DMS153 treated with DMSO at 0.1 percent for 48 hours (cell line): Measurements from ENCODE around the gene ZBTB18.

Experiments
- DNase-seq: peaks from one replicate; lab custom pipeline; 2025; ENCODE audit not compliant: unreplicated experiment; lab: John Stamatoyannopoulos, UW

ZBTB18 gene

GRCh38 chr1:244060686-244061085 lies 9.6 kb downstream of the ZBTB18 start:
- DNase-seq: no peak

DNA sequence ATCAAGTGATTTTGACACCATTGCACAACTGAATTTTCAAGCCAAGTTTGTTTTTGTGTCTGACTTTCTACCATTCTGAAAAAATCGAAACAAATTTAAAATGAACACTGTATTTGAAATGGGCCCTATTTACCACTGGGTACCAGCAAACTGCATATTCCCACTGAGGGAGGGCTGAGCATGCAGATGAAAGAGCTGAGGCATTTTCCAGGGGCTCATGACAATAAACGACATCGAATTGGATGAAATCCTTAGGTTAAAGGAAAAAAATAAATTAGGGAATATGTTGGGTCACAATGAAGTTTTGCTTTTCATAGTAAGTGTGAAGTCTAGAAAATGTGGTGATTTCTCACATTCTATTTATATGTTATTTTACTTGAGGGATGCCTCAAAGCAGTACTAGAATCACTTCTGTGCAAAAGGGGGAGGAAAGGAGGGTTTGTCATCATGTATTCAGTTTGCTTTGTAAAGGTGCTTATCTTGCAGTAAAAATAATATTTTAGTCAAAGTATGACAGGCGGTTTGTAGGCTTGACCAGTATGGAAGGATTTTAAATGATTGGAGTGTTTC lies 11.2 kb downstream of the ZBTB18 start:
- DNase-seq: no peak

DNA sequence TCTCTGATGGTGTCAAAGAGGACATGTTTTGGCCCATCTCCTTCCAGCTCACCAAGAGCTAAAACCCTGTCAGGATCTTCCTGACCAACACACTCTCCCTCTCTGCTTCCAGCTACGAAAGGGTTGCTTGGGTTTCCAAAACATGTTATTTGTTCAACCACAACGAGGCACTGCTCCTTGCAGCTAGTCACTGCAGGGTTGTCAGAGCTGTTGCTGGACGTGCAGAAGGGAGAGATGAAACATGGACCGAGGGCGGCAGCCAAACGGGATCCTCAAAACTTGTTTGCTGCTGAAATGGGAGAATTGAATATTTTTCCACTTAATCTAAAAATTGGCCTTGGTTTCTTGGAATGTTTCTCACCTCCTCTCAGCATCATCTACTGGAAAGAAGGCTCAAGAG lies 12.4 kb downstream of the ZBTB18 start:
- no peak for DNase-seq

- DNase-seq: no peak
Measured at GRCh38 chr1:244064621-244065020, 13.5 kb downstream of the ZBTB18 start.

DNA sequence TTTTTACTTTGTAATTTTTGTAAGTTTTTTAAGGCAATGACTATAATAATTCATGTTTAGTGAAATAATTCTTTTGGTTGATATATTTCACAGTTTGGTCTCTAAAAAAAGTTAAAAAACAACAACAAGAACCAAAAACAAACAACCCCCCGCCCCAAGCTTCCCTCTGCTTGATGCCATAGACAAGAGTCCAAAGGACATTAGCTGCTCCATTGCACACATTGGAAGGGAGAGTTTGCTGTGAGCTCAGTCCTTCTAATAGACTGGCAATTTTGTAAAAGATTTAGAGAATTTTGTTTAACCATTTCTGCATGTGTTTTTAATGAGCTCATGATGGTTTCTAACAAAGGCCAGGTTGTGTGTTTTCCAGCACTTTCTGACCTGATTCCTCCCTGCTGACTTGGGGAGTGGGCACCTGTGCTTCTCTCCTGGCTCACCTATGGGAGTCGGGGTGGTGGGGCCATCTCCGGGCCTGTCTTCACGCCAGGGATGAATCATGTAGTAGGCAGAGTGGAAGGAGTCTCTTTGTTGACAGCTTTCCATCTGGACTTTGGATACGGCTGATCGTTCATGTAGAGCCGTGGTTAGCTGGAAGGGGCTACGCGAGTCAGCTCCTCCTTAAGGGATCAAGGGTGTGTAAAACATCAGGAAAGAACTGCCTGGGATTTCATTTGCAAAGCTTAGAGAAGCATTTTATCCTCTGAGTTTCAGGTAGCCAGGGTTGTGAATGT lies 14.1 kb downstream of the ZBTB18 start:
- DNase-seq: no peak

DNA sequence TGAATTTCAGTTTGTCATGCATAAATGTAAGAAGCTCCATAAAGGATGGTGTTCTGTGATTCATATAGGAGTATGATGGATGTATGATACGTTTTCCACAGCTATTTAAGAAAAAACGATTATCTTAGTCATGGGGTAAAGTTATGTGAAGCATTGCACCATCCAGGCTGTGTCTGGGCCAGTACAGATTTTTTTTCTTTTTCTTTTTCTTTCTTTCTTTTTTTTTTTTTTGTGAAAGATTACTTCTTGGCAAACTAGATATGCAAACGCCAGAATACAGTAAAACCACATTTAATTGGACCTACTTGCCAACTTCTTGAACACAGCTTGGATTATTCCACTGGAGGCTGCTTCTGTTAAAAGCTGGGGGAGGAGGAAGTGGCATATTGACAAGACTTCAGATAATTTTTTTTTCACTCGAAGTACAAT lies 14.9 kb downstream of the ZBTB18 start:
- no peak for DNase-seq

- no peak for DNase-seq
Measured at GRCh38 chr1:244066954-244067716, 16.1 kb downstream of the ZBTB18 start.

DNA sequence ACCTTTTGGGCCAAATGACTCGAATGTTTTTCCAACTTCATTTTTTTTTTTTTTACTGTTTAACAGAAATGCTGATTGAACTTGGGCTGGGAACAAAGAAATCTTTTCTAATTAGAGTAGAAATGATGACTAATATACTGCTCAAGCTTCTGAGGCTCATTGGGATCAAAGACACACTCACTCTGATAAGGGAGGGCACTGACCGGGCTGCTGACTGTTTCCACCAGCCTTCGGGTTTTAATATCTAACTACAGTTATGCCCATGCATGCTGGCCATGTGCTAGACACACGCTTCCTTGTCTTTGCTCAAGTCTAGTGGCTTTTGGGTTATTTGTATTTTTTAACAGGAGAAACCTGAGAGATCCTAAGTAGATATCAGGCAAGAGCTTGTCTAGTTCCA lies 16.8 kb downstream of the ZBTB18 start:
- no peak for DNase-seq

DNA sequence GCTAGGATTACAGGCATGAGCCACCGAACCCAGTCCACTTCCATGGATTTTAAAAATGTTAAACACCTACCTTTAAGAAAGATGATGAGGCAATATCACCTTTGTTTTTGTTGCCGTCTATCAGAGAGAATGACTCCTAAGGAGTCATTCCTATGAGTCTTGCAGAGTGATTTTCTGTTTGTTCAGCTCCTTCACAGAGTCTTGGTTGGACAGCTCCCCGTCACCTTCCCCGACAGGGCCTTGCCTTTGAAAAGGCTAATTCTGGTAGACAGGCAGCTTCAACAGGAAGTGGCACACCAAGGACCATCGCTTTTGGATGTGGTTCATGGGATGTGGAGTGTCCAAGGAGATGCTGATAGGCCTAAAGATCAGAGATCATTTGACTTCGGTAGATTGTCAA lies 17.5 kb downstream of the ZBTB18 start:
- no peak for DNase-seq

DNA sequence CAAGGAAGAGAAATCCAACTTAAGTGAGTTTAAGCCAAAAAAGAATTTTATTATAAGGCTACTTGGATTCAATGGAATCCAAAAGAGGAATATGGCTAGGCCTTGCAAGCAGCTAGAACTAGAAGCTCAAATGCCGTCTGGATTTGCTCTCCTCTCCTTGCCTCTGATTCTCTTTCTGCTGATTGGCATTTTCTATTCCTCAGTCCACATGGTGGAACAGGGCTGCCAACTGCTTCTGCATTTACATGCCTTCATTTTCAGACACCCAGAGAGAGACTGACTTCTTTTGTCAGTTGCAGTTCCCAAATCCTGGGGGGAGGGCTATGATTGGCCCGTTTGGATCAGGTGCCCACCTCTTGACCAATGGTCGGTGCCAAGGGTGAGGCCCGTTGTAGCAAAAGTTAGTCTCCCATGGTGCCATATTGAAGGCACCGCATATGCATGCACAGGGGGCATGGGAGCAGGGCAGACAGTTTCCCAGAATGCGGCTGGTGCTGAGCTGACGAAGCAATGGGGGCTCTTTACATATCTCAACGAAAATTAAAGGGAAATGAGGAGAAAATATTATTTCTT lies 18.3 kb downstream of the ZBTB18 start:
- DNase-seq: no peak

DNA sequence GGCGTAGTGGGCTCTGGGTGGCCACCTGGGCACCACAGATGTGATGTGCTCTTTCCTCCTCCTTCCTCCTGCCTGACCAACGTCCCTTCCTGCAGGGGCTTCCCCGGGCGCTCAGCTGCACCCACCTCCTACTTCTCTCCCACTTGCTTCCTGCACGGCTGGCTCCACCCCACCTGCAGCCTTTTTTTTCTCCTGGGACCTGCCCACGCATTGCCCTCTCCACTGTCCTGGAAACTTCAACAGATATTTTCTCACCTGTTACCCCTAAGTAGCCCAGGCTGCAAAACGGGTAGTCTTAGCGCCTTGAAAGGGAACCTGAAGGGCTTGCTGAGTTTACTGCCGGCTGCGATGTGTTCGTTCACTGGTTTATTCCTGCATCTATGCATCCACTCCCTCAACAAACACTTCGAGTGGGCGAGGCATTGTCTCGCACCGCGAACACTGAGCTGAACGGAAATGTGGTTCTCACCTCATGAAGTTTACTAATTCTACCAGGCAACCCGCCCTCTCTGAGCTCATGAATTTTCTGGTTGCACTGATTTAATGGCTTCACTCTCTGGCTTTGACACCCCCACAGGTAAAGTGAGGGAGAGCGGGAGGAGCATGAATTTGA lies 23.6 kb downstream of the ZBTB18 start:
- peak; percentile 46 for DNase-seq

DNA sequence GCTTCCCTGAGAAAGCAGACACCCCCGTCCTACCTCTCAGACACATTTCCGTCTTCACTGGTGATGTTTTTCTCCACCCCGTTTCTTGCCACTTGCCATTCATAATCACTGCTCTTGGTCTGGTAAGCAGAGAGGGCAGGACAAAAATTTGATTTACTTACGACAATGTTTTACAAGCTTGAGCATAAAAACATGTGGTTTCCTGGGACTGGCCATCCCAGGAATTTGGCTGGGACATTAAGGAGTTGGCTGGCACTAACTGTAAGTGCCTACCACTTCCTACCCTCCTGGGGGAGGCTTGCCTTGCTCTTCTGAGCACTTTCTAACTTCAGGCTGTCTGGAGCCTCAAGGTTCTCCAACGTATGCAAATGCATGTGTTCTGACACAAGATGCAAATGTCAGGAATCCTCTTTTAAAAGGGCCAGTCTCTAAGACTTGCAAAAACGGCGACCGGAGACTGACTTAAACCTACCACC lies 24.2 kb downstream of the ZBTB18 start:
- DNase-seq: no peak

GRCh38 chr1:244076740-244077139 lies 25.7 kb downstream of the ZBTB18 start:
- DNase-seq: no peak

GRCh38 chr1:244077473-244078220 lies 26.6 kb downstream of the ZBTB18 start:
- peak; percentile 66 for DNase-seq

- no peak for DNase-seq
Measured at GRCh38 chr1:244080343-244080929, 29.4 kb downstream of the ZBTB18 start.

DNA sequence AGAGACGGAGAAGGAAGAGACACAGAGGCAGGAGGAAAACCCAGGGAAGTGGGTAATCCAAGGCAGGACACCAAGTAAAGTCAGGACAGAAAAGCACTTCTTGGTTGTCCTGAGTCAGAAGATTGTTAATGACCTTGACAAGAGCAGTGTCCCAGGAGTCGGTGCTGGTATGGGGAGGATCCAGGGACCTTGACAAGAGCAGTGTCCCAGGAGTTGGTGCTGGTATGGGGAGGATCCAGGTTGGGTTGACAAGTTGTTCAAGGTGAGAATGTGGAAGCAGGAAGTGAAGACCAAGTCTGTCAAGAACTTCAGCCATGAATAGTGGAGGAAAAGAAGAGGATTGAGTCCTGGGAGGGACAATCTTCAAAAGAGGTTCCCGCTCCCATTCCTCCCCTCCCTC lies 31.9 kb downstream of the ZBTB18 start:
- no peak for DNase-seq

DNA sequence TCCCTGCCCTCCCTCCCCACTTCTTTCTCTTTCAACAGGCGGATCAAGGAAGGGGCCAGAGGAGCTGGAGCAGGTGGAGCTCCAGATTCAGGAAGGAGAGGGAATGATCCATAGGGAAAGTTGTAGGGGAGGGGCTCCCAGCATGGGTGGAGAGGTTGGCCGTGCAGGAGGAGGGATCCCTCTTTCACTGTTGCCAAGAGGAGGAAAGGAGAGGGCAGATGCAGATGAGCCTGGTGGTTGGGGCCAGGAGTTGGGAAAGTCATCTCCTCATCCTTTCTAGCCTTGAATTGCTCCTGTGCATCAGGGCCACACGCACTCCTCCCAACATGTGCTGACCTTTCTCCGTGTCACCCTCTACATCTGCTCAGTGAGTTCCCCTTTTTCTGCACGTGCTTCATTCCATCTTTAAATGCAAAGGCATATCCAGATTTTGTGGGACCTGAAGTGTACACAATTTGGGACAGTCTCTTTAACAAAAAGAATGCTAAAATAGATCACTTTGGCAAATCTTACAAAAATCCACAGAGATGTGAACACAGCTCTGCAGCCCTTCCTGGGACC lies 32.4 kb downstream of the ZBTB18 start:
- no peak for DNase-seq

DNA sequence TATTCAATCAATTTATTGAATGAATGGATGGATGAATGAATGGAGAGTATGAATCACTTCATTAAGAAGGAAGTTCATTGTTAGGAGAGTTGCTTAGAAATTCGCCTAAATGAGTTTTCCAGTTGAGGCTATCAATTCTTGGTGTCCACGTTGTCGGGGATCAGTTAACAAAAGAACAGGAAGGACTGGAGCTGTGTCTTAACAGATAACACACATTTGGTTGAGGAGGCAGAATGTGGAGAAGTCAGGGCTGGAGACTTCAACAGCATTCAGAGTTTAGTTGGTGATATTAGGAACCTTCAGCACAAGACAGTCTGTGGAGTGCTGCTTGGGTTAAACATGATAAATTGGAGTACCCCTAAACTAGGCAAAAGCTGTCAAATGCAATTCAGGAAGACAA lies 33.7 kb downstream of the ZBTB18 start:
- DNase-seq: no peak

DNA sequence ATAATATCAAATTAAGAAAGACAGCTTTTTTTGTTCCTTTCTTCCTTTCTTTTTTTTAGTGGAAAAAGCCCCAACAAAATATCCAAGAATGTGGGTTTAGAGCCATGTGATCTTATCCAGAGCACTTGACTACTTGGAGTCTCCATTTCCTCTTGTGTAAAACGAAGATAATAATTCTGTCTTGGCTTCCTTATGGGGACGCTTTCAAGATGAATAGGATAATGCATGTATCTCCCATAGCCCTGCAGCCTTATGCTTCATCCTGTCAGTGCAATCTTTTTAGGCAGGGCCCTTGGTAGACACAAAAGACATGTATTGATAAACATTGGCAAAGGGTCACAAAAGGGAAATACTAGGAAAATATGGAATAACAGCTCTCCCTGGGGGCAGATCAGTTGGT lies 34.8 kb downstream of the ZBTB18 start:
- DNase-seq: no peak

DNA sequence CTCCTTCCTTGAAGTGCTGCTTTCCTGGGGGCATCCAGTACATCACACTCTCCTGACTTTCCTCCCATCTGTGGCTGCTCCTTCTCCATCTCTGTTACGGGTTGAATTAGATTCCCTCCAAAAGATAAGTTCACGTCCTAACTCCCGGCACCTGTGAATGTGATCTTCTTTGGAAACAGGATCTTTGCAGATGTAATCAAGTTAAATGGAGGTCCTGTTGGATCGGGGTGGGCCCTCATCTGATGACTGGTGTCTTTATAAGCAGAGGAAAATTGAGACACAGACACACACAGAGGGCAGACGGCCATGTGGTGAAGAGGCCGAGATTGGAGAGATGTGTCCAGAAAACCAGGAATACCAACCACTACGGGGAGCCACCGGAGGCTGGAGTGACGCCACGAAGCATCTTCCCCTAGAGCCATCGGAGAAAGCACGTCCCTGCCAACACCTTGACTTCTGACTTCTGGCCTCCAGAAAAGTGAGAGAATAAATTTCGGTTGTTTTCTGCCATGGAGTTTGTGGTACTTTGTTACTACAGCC lies 36.0 kb downstream of the ZBTB18 start:
- no peak for DNase-seq
